H9 (cell line): ENCODE measurements around the gene STRA6. TPM values are rescaled to one million over a fixed set of nuclear protein-coding genes. Genes with fewer than 3 reads are reported as not detected.

Experiments used
- DNase-seq: peaks from one replicate; pipeline ENCODE4 v3.0.0-alpha.2; 2017
- H2AFZ ChIP-seq: one replicate; pipeline ENCODE4 v1.6.1; 2013; ENCODE audit warnings: mild to moderate bottlenecking, low read length, control low read depth, moderate library complexity
- H2AK5ac ChIP-seq: 2 replicates; pipeline ENCODE4 v1.6.1; 2013; ENCODE audit warnings: low read length, control low read depth, mixed read lengths; ENCODE audit not compliant: insufficient read length
- H2BK120ac ChIP-seq: one replicate; pipeline ENCODE4 v1.6.1; 2013; ENCODE audit warnings: low read depth, mild to moderate bottlenecking, low read length, control low read depth, inconsistent platforms; ENCODE audit not compliant: poor library complexity, severe bottlenecking
- H2BK12ac ChIP-seq: 2 replicates; pipeline ENCODE4 v1.6.1; 2013; ENCODE audit warnings: low read length, control low read depth, mixed read lengths, low read depth; ENCODE audit not compliant: insufficient read length
- H2BK15ac ChIP-seq: 2 replicates; pipeline ENCODE4 v1.6.1; 2013; ENCODE audit warnings: low read depth, low read length, control low read depth
- H2BK20ac ChIP-seq: one replicate; pipeline ENCODE4 v1.6.1; 2013; ENCODE audit warnings: low read depth, mild to moderate bottlenecking, low read length, control low read depth, inconsistent platforms; ENCODE audit not compliant: poor library complexity, severe bottlenecking
- H2BK5ac ChIP-seq: 2 replicates; pipeline ENCODE4 v1.6.1; 2013; ENCODE audit warnings: low read length, control low read depth, mixed read lengths; ENCODE audit not compliant: insufficient read length
- H3K14ac ChIP-seq: 2 replicates; pipeline ENCODE4 v1.6.1; 2013; ENCODE audit warnings: low read length, control low read depth; ENCODE audit not compliant: insufficient read depth
- H3K18ac ChIP-seq: 2 replicates; pipeline ENCODE4 v1.6.1; 2013; ENCODE audit warnings: low read depth, mild to moderate bottlenecking, mixed read lengths, low read length, control low read depth; ENCODE audit not compliant: insufficient read length
- H3K23ac ChIP-seq: 2 replicates; pipeline ENCODE4 v1.6.1; 2013; ENCODE audit warnings: low read length, control low read depth, mixed read lengths, low read depth; ENCODE audit not compliant: insufficient read length
- H3K23me2 ChIP-seq: 2 replicates; pipeline ENCODE4 v1.6.1; 2013; ENCODE audit warnings: low read depth, mild to moderate bottlenecking, mixed read lengths, low read length, control low read depth; ENCODE audit not compliant: insufficient read length, poor library complexity, severe bottlenecking
- H3K27ac ChIP-seq: 2 replicates; pipeline ENCODE4 v1.5.1; 2013; ENCODE audit warnings: low read length, control low read depth, mixed read lengths, low read depth; ENCODE audit not compliant: insufficient read length
- H3K27me3 ChIP-seq: 2 replicates; pipeline ENCODE4 v1.6.1; 2013; ENCODE audit warnings: low read length, control low read depth, inconsistent platforms; ENCODE audit not compliant: insufficient read depth
- H3K4ac ChIP-seq: 2 replicates; pipeline ENCODE4 v1.6.1; 2013; ENCODE audit warnings: low read depth, mild to moderate bottlenecking, control low read depth, inconsistent platforms, low read length, moderate library complexity
- H3K4me1 ChIP-seq: 2 replicates; pipeline ENCODE4 v1.6.1; 2013; ENCODE audit warnings: low read length, control low read depth, inconsistent platforms; ENCODE audit not compliant: insufficient read depth
- H3K4me2 ChIP-seq: 2 replicates; pipeline ENCODE4 v1.6.1; 2013; ENCODE audit warnings: low read length, control low read depth, mixed read lengths; ENCODE audit not compliant: insufficient read length, insufficient read depth
- H3K56ac ChIP-seq: 2 replicates; pipeline ENCODE4 v1.6.1; 2013; ENCODE audit warnings: low read depth, mild to moderate bottlenecking, mixed read lengths, low read length, control low read depth; ENCODE audit not compliant: insufficient read length
- H3K79me1 ChIP-seq: 2 replicates; pipeline ENCODE4 v1.6.1; 2013; ENCODE audit warnings: low read depth, mild to moderate bottlenecking, moderate library complexity, low read length, control low read depth, inconsistent platforms; ENCODE audit not compliant: insufficient read depth, poor library complexity, severe bottlenecking
- H3K79me2 ChIP-seq: 2 replicates; pipeline ENCODE4 v1.6.1; 2013; ENCODE audit warnings: low read length, control low read depth, inconsistent platforms; ENCODE audit not compliant: insufficient read depth
- H3K9ac ChIP-seq: 2 replicates; pipeline ENCODE4 v1.6.1; 2013; ENCODE audit warnings: low read length, control low read depth, mixed read lengths; ENCODE audit not compliant: insufficient read length; ENCODE audit errors: extremely low read depth
- H3K9me3 ChIP-seq: one replicate; pipeline ENCODE4 v1.6.1; 2013; ENCODE audit warnings: low read depth, low read length, inconsistent platforms; ENCODE audit not compliant: control insufficient read depth
- H3T11ph ChIP-seq: one replicate; pipeline ENCODE4 v1.6.1; 2013; ENCODE audit warnings: mild to moderate bottlenecking, low read length, control low read depth, inconsistent platforms
- H4K20me1 ChIP-seq: one replicate; pipeline ENCODE4 v1.6.1; 2013; ENCODE audit not compliant: control insufficient read depth, insufficient read length, insufficient read depth
- H4K5ac ChIP-seq: 2 replicates; pipeline ENCODE4 v1.6.1; 2013; ENCODE audit warnings: low read depth, mild to moderate bottlenecking, mixed read lengths, low read length, control low read depth; ENCODE audit not compliant: insufficient read length
- H4K8ac ChIP-seq: replicated peaks from 2 replicates; pipeline ENCODE4 v1.6.1; 2013; ENCODE audit warnings: low read length, control low read depth, mixed read lengths, low read depth; ENCODE audit not compliant: insufficient read length
- H4K91ac ChIP-seq: 2 replicates; pipeline ENCODE4 v1.6.1; 2013; ENCODE audit warnings: low read depth, mild to moderate bottlenecking, moderate library complexity, mixed read lengths, low read length, control low read depth; ENCODE audit not compliant: insufficient read length
- H3K27ac Mint-ChIP-seq, 3 experiments: 2 replicates in 2 of 3; 3 replicates in 1 of 3; pipeline ENCODE4 v1.8.0; 2020 to 2021; ENCODE audit warnings: mixed read lengths in 3 of 3, mild to moderate bottlenecking in 1 of 3, moderate library complexity in 1 of 3
- H3K27me3 Mint-ChIP-seq: 2 replicates; pipeline ENCODE4 v1.8.0; 2021; ENCODE audit warnings: low read depth, mild to moderate bottlenecking, moderate library complexity, mixed read lengths
- H3K36me3 Mint-ChIP-seq, 3 experiments: 2 replicates in 2 of 3; 3 replicates in 1 of 3; pipeline ENCODE4 v1.8.0; 2020 to 2021; ENCODE audit warnings: low read depth in 3 of 3, mixed read lengths in 3 of 3; ENCODE audit not compliant: insufficient read depth in 1 of 3
- H3K4me1 Mint-ChIP-seq, 2 experiments: 2 replicates each; pipeline ENCODE4 v1.8.0; 2020; ENCODE audit warnings: mixed read lengths in 2 of 2
- H3K4me3 Mint-ChIP-seq, 2 experiments: 2 replicates in 1 of 2; 3 replicates in 1 of 2; pipeline ENCODE4 v1.8.0; 2020 to 2021; ENCODE audit warnings: mild to moderate bottlenecking in 2 of 2, mixed read lengths in 2 of 2, moderate library complexity in 1 of 2
- H3K9me3 Mint-ChIP-seq, 2 experiments: 2 replicates in 1 of 2; 3 replicates in 1 of 2; pipeline ENCODE4 v1.8.0; 2020; ENCODE audit warnings: mild to moderate bottlenecking in 2 of 2, mixed read lengths in 2 of 2, moderate library complexity in 1 of 2
- CTCF ChIP-seq: fragments of 200-600 bp; sonication (generic); conservative IDR thresholded peaks from 3 replicates; pipeline ENCODE4 v1.8.0; 2021; ENCODE audit warnings: antibody characterized with exemption, mild to moderate bottlenecking
- WGBS: extraction: QIAGEN DNeasy Blood & Tissue Kit; methylation state at CpG from one replicate; pipeline ENCODE4 v1.1.7; 2013; ENCODE audit warnings: missing lambda C conversion rate, low lambda C conversion rate, mixed read lengths; ENCODE audit not compliant: insufficient read length; ENCODE audit errors: extremely low coverage; 5-methylcytosine and 5-hydroxymethylcytosine counted together
- total RNA-seq: library from RNA; stranded (reverse); gene quantifications from 2 replicates; pipeline ENCODE4 v1.2.1, GENCODE V29; 2021

Gene STRA6
- total RNA-seq, 1 experiment from 2014 or later, result 12.8 TPM

DNA sequence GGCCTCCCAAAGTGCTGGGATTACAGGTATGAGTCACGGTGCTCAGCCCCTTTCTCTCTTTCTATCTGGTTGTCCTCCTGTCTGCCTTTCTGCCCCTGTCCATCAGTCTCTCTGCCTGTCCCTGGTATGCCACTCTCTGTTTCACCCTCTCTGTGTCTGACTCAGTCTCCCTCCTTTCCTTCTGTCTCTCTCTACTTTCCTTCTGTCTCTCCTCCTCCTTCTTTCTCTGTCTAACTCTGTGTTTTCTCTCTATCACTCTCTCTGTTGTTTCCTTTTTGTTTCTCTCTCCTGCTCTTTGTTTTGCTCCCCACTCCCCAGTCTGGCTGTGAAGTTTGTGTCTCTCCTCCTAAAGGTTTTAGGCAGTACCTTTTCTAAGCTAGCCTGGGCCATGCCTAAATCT lies 9.1 kb upstream of the STRA6 start:
- H3K9ac ChIP-seq, result no peak overlapping the region
- no peak overlapping the region for H2BK5ac ChIP-seq
- H4K20me1 ChIP-seq, result no peaks in the 10 kb centered on the region
- no peaks in the 10 kb centered on the region for H3K9me3 ChIP-seq
- no peak overlapping the region for H3K4ac ChIP-seq
- WGBS, result no CpG with 5 or more reads among the region's 1 CpG
- no peak overlapping the region for H2AFZ ChIP-seq
- H3K56ac ChIP-seq, result no peak overlapping the region
- H3K4me3 Mint-ChIP-seq, result no peak overlapping the region
- no peak overlapping the region for H2BK12ac ChIP-seq
- no peaks in the 10 kb centered on the region for H3K79me1 ChIP-seq
- no peak overlapping the region for H3K18ac ChIP-seq
- no peak overlapping the region for H3T11ph ChIP-seq
- peaks cover 34% of the 10 kb centered on the region for H3K27me3 Mint-ChIP-seq
- no peak overlapping the region for H3K27ac ChIP-seq
- H3K9me3 Mint-ChIP-seq, result no peaks in the 10 kb centered on the region
- H3K79me2 ChIP-seq, result no peaks in the 10 kb centered on the region
- peaks cover 74 to 82% of the 10 kb centered on the region in 2 experiments for H3K4me1 Mint-ChIP-seq
- peaks cover 6% of the 10 kb centered on the region for H3K23me2 ChIP-seq
- no peak for DNase-seq
- peaks cover 19% of the 10 kb centered on the region; the same call in 1 of the 2 replicates for H3K4me1 ChIP-seq
- H3K14ac ChIP-seq, result no peak overlapping the region
- no peak overlapping the region for H2BK20ac ChIP-seq
- H2BK120ac ChIP-seq, result no peak overlapping the region
- no peak overlapping the region for H4K5ac ChIP-seq
- no peak overlapping the region for H3K4me2 ChIP-seq
- no peak for TF ChIP-seq CTCF
- H3K36me3 Mint-ChIP-seq, result peaks cover 9 to 20% (median 11%) of the 10 kb centered on the region in 3 experiments; a peak in 6 of 7 replicates
- peak overlapping the region in 2 of 3 experiments; percentile 2; a peak in 2 of 7 replicates for H3K27ac Mint-ChIP-seq
- no peak overlapping the region for H2AK5ac ChIP-seq
- no peak overlapping the region for H2BK15ac ChIP-seq
- H3K27me3 ChIP-seq, result peaks cover 5% of the 10 kb centered on the region; the same call in 1 of the 2 replicates
- no peak overlapping the region for H4K8ac ChIP-seq
- H3K23ac ChIP-seq, result no peak overlapping the region
- H4K91ac ChIP-seq, result no peak overlapping the region
